NOMO-1 treated with dmso at 0.1 percent for 144 hours (cell line): ENCODE measurements around the gene CPXM2.
"Not testable (repeated sequence)": the region's sequence is repeated elsewhere in the genome, so short reads cannot be mapped to it uniquely, and the experiment has no call there.

Source experiments
- DNase-seq: peaks from one replicate; lab custom pipeline; 2025; ENCODE audit not compliant: unreplicated experiment; lab: John Stamatoyannopoulos, UW

Gene CPXM2

DNA sequence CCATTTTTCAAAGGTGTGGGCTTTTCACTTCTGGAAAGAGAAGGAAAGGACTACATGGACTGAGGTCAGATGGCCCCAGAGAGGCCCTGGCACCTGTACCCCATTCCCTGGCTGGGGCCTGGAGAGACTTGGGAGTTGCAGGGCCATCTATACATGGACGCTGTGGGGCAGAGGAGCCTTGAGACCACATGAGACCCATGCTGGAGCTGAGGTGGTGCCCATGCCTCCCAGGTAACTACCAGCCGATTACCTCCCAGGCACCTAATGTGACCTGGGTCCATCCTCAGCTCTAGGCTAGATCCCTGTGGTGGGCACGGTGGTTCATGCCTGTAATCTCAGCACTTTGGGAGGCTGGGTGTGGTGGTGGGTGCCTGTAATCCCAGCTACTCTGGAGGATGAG lies 144.2 kb downstream of the CPXM2 start:
- DNase-seq = no peak

DNA sequence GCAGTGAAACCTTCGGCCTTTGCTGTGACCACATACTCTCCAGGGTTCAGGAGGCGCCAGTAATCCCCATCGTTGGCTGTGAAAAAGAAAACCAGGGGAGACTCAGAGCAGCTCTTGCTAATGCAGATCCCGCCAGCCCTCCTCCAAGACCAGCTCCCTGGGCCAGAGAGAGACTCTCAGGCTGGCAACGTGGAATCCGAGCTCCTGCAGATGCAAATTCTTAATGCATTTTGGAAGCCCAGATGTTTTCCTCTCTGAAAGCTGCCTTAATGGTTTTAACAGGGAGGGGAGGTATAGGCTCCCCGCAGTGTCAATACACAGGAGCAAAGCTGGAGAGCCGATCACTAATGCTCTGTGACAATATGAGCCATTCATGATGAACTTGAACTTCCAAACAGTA lies 144.7 kb downstream of the CPXM2 start:
- DNase-seq = no peak

DNA sequence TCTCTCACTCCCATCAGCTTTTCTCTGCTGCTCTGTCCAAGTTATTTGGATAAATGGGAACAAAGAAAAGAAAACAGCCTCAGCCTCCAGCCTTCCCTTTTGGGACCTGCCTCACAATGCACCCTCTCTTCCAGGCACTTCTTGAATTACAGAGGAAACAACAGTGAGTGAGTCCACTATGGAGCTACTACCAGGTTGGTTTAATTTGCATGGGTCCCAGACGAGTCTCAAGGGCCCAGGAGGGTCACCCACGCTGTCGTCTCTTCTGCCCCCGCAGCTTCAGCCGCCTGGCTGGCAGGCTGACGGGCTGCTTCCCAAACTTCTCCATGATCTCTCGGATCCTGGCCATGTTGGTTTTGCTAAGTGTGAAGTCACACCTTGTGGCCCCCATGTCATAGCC lies 145.1 kb downstream of the CPXM2 start:
- no peak for DNase-seq

DNA sequence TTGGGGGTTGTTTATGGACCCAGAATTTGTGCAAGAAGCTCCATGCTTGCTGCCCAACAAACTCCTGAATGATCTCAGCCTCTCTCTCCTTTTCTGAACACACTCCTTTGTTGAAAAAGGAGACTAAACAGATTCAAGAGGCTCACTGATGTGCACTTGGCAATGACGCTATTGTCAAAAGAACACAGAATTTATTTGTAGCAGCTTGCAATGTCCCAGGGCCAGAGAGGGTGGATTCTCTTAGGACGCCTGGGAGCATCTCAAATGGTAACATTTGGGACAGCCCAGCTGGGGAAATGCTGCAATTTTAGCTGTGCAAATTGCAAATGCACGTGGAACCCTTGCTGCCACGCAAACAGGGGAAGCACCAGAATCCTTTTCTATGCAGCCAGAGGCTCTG lies 145.5 kb downstream of the CPXM2 start:
- no peak for DNase-seq

DNA sequence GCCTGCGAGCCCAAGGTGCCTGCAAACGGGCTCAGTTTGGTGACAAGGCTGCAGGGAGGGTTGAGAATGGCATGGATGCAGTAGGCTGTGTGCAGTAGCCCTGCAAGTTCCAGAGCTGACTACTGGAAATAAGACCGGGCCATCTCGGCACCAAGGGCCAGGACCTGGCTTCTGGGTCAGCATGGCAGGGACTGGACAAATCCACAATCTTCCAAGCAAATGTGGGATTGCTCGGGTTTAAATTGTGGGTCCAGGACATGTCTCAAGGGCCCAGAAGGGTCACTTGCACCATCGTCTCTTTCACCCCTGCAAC lies 147.4 kb downstream of the CPXM2 start:
- no peak for DNase-seq

DNA sequence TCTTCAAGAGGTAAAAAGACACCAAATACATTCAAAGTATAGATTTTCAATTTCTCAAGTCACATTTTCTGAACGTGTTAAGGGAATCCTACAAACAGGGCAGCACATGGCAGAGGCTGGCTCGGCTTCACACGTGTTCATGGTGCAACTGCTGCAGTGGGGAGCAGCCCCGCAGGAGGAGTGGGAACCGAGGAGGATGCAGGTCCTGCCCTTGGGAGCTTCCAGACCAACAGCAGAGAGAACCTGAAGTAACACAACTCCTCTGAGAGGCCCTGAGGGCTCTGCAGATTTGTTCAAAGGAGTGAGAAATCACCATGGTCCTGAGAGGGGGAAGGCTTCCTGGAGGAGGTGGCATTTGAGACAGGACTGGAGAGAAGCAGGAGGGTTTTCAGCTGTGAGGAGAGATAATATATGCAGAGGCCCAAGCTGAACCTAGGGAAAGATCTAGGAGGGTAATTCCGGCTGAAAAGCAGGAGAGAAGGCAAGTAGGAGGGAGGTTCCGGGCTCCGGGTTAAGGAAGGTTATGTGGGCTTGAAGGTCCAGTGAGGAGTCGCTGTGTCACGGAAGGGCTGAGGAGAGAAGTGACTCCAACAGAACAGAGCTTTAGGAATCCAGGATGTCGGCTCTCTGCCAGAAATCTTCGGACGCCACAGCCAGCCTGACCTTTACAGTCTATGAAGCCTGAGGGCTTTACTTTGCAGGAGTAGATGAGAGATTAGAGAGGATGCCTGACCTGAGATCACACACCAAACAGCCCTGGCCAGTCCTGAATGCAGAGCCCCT lies 148.0 kb downstream of the CPXM2 start:
- no peak for DNase-seq

DNA sequence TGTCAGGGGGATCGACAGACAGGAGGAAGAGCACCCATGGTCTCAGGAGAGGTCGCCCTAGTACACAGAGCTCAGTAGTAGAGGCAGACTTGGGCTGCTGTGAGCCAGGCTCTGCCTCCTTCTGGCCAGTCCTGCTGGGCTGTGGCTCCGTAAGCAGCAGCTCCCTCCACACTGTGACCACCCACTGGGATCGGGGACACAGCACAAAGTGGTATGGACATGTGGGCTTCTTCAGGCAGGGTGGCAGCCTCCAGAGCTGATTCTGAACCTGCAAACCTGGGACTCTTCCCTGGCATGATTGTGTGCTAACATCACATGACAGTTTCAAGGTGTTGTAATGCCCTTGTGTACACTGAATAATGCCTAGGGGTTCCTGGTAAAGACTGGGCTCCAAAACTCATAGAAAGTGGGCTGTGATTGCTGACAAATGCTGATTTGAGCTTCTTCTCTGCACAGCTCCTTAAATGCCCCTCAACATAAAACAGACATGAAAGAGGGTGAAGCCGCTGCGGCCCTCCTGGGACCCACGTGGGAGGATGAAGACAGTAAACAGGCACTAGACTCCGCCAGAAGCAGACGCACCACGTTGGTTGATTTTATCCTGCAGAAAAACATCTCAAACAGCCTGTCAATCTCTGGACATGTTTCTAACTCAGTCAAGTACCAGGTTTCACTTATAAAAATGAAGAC lies 148.7 kb downstream of the CPXM2 start:
- no peak for DNase-seq

DNA sequence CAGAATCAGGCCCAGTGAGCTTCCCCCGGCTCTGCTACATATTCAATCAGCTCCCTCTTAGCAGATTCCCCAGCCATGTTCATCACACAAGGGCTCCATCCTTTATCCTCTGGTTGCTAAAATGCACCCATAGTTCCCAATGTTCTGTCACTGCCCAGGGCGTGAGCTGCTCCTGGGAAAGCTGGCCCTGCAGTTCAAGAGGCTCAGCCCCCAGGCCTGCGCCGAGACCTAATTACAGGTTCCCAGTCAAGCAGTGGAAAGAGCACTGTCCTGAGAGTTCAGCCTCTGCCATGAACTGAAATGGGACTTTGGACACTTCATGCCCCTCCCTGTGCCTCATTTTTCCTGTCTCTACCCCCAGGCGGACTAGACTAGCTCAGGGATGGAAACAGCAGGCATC lies 149.9 kb downstream of the CPXM2 start:
- no peak for DNase-seq

DNA sequence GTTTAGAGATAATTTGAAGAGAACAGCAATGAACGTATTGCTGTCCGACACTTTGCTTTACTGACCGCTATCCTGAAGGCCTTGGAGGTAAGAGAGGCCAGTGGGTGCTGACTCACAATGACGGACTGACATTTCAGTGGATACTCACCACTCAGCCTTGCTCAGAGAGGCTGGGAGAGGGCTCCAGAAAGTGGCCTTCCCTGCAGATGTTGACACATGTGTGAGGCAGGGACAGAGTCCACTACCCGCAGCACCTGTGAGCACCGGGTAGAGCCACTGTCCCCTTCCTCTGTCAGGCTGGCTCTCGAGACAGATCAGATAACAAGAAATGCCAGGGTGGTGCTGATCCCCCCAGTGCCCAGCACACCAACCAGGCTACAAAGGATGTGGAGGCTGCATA lies 150.5 kb downstream of the CPXM2 start:
- DNase-seq = no peak

DNA sequence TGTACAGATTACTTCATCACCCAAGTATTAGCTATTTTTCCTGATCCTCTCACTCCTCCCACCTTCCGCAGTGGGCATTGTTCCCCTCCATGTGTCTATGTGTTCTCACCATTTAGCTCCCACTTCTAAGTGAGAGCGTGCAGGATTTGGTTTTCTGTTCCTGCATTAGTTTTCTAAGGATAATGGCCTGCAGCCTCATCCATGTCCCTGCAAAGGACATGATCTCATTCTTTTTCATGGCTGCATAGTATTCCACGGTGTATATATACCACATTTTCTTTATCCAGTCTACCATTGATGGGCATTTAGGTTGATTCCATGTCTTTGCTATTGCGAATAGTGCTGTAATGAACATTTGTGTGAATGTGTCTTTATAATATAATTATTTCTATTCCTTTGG lies 154.7 kb downstream of the CPXM2 start:
- not testable (repeated sequence) for DNase-seq

DNA sequence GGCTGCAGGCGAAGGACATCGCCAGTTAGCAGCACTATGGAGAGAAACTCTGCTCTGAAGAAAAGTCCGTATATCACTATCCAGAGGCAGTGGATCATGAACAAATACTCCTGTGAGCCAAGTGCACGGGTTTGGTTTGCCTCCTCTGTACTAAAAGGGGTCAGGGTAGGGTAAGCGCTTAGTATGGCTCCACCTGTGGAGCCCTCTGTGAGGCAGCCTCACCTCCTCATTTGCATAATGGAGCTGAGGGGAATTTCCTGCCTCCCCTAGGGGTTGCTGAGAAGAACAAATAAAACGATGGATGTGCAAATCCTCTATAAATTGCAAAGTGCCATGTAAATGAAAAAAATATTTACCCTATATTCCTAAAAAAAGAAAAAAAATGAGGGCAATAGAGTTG lies 162.1 kb downstream of the CPXM2 start:
- no peak for DNase-seq

DNA sequence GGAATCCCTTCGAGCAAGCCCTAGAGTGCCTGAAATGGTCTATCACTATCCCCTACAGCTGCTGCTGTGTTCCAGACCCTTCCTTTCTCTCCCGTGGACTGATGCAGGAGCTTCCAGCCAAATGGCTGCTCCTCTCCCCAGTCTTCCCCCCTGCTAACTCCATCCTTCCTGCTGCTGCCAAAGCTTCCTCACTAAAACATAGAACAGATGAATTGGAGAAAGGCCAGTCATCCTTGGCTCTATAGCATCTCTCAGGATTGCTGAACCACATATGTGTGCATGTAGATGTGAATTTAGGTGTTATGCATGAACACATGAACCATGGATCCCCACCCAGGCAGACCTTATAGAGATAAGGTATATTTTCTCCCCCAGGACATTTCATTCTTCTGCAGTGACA lies 164.8 kb downstream of the CPXM2 start:
- no peak for DNase-seq

DNA sequence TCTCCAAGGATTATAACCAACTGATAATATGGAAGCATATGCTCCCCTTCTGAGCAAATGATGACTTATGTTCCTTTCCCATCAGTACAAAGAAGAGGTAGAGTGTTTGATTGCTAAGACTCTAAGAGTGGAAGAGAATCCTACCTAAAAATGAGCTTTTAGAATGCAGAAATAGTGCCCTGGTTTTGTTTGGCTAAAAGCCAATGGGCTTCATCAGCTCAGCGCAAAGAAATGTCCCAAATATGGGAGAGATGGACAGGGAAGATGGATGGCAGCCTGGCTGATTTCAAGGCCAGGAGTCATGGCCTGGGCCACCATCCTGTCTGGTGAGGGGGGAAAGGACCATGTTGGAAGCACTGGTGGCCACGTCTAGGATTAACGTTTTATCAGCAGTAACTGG lies 165.2 kb downstream of the CPXM2 start:
- DNase-seq = no peak

DNA sequence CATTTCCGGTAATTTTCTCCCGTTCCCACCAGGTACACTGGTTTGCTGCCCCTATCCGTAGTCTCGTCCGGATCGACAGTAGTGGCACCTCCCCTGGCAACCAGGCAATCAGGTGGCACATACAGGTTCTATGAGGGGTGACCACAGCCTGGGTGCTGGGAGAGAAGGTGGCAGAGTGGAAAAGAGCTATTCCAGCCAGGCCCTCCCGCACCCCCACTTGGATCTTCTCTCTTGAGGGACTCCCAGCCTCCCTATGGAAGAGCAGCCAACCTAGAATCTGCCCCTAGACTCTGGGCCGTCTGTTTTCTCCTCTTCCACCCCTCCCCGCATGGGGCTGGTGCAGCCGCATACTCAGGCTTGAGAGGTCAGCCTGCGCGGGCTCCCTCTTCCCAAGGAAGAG lies 166.9 kb downstream of the CPXM2 start:
- DNase-seq = no peak

DNA sequence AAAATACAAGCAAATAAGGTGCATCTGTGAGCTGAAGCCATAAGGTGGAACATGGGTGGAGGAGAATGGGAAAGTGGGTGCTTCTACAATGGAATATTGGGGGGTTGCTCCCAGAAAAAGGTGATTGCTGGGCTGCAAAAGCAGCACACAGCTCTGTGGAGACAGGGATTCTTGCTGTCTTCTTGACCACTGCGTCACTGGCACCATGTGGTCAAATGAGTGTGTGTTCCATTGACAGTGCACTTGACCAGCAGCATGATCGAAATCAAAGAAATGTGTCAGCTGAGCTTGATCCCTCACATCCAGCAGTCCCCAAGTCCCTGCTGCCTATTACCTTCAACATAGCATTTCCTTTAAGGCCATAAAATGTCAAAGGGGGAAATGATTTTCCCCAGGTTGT lies 169.3 kb downstream of the CPXM2 start:
- DNase-seq = no peak

DNA sequence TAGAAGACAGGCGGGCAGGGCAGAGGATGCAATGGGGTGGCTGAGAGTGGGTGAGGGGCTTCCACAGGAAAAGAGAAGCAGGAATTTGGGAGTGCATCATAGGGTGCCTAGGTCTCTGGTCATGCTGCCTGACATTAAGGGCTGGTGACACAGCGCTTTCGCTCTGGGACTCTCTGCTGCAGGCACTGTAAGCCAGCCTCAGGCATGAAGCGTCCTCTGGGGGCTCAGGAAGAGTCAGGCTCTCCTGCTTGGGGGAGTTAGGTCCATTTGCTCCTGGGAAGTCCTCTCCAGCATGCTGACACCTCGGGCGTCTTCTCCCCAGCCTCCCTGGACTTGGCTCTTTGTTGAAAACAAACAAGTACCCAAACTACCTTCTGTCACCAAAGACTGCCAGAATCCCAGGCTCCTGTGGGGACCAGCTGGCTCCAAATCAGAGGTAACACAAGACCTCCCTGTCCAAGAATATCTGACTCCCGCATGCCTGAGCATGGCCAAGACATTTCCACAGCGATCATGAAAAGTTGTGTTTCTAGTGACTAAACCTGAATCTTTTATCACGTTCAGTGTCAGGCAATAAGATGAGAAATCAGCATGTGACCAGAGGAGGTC lies 170.1 kb downstream of the CPXM2 start:
- DNase-seq = no peak

DNA sequence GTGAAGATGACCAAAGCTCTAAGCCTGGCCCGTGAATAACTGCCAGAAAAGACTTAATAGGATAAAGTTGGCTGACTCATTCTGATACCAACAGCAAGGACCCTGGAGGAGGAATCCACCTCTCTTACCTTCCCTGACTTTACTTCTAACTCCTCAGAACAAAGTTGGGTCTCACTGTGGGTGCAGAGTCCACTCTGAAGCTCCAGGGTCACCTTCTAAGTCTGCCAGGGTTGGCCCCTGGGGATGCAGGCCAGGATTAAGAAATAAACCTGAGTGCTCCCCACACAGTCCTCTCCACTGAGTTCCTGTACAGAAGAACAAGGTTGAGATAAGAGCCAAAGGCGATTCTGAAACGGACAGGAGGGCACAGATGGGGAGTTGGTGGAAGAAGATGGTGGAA lies 171.1 kb downstream of the CPXM2 start:
- no peak for DNase-seq

DNA sequence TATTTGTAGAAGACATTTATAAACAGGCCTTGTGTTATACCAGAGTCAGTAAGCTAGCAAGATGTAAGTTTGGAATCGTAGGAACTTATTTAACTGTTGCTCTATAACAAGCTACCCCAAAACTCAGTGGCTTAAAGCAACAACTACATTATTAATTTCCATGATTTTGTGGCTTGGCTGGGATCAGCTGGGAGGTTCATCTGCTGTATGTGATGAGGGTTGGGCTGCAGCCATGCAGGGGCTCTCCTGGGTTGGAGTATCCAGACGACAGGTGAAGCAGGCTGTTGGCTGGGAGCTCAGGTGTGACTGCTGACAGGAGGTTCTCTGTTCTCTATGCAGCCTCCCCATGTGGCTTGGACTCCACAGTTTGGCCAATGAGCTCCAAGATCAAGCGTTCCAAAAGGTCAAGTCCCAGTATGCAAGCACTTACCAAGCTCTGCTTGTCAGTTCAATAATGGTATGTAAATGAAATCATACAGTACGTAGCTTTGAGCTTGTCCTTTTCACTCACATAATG lies 173.0 kb downstream of the CPXM2 start:
- no peak for DNase-seq

DNA sequence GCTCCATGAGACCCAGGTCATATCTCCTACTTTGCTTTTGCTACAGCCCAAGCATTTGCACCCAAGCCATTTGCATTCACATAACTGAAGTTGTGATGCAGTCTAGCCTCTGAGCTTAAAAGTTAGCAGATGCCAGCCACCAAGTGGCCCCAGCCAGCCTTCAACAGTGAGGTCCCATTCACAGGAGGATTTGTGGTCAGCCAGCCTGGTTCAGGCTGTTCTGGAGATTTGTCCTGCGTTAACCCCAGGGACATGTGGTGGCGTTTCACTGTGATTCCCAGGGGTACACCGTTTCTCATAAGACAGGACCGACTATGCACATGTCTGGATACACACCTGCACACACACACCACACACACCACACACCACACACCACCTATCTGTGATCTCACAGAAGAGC lies 174.3 kb downstream of the CPXM2 start:
- no peak for DNase-seq

DNA sequence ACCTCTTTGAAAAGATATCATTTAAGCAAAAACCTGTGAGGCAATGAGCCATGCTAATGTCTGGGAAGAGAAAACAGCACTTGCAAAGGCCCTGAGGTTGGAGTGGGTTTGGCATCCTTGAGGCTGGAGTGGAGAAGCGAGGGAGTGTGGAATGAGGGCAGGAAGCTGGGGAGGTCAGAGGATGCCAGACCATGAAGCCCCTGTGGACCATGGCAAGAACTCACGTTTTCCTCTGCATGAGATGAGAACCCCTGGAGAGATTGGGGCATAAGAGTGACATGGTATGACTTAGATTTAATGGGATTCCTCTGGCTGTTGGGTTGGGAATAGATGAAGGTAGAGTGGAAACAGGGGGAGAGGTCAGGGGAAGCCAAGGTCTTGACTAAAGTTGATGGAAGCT lies 176.1 kb downstream of the CPXM2 start:
- DNase-seq = no peak

DNA sequence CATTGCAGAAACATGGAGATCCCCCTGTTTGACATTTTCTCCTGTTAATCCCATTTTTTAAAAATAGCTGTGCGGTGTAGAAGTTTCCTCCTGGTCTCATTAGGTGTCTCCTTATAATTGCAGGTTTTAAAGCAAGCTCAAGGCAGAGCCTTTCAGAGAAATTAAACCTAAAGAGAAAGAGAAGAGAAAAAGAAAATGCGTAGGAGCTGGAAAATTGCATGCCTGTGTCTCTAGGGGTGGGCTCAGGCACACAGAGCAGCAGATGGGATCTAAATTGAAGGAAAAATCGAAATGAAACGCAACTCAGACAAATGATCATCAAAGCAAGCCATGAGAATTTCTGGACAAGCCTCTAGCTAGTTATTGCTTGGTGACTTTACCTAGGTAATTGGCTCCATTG lies 185.4 kb downstream of the CPXM2 start:
- no peak for DNase-seq

DNA sequence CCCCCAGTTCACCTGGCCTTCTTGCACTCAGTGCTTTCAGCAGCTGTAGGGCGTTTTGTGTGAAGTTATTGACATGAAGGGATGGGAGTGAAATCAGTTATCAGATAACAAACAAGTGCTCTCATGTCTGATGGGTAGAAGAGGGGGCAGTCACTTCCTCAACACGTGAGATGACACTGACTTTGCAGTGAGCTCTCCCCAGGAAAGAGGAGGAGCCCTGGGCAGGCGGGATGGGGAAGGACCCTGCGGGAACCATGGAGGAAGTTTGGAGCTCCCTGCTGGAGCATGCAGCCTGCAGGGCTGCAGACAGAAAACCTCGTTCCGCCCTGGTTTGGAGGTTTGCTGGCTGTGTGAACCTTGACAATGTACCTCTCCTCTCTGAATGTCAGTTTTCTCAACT lies 186.8 kb downstream of the CPXM2 start:
- DNase-seq = no peak
